Measurements from ENCODE around the gene COA5. TPM values are rescaled to one million over a fixed set of nuclear protein-coding genes. Genes with fewer than 3 reads are reported as not detected.

COA5 gene
- total RNA-seq, 4 donors from 2014 or later: 14.3 to 31.3 (median 29.0) TPM

GRCh38 chr2:98554116-98554861, 54.0 kb downstream of the COA5 start:
- peak in 1 of 2 donors; percentile 78 for DNase-seq (ENCODE audit: low spot score in 2 of 2)
- intact Hi-C loops (cut with DNase I; ENCODE audit: low total_unique reads): no loop called here
- TF ChIP-seq POLR2A (IDR thresholded peaks at IDR 0.05): no peak
- TF ChIP-seq, protein P1, sequence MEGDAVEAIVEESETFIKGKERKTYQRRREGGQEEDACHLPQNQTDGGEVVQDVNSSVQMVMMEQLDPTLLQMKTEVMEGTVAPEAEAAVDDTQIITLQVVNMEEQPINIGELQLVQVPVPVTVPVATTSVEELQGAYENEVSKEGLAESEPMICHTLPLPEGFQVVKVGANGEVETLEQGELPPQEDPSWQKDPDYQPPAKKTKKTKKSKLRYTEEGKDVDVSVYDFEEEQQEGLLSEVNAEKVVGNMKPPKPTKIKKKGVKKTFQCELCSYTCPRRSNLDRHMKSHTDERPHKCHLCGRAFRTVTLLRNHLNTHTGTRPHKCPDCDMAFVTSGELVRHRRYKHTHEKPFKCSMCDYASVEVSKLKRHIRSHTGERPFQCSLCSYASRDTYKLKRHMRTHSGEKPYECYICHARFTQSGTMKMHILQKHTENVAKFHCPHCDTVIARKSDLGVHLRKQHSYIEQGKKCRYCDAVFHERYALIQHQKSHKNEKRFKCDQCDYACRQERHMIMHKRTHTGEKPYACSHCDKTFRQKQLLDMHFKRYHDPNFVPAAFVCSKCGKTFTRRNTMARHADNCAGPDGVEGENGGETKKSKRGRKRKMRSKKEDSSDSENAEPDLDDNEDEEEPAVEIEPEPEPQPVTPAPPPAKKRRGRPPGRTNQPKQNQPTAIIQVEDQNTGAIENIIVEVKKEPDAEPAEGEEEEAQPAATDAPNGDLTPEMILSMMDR (IDR thresholded peaks at IDR 0.05): no peak
- WGBS, 2 donors: 89 to 95% methylated on average over 10 of the region's 10 CpGs
- no peak overlapping the region for H3K4me3 ChIP-seq (ENCODE audit: low read depth, poor library complexity, severe bottlenecking)

GRCh38 chr2:98552499-98553179, 55.7 kb downstream of the COA5 start:
- 96 to 97% methylated on average over 7 of the region's 7 CpGs for WGBS, 2 donors
- no peak overlapping the region for H3K4me3 ChIP-seq (ENCODE audit: low read depth, poor library complexity, severe bottlenecking)
- no peak for TF ChIP-seq POLR2A (IDR thresholded peaks at IDR 0.05)
- intact Hi-C loops (cut with DNase I; ENCODE audit: low total_unique reads): no loop called here
- DNase-seq (ENCODE audit: low spot score in 2 of 2): no peak

GRCh38 chr2:98551316-98551715, 57.0 kb downstream of the COA5 start:
- TF ChIP-seq POLR2A (IDR thresholded peaks at IDR 0.05): no peak
- TF ChIP-seq, protein P1 (IDR thresholded peaks at IDR 0.05): no peak
- intact Hi-C loops (cut with DNase I; ENCODE audit: low total_unique reads): no loop called here
- no peak for DNase-seq (ENCODE audit: low spot score in 2 of 2)
- H3K4me3 ChIP-seq (ENCODE audit: low read depth, poor library complexity, severe bottlenecking): no peak overlapping the region
- WGBS, 2 donors: 88 to 90% methylated on average over 6 of the region's 6 CpGs

DNA sequence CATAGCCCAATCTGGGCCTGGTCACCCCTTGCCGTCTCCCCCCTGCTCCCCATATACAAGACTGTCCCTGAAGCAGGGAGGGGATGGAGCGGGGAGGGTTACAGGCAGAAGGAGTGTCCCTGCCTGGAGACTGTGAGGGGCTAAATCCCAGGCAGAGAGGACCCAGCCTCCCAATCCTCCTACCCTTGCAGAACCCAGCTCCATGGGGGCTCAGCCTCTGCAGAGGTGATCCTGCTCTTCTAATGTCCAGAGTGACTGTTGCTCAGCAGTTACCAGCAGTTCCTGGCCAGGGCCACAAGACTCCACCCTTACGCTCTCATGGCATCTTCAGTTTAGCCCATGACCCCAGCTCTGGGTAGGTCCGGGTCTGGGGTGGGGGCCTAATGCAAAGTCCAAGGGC, 58.1 kb downstream of the COA5 start:
- no peak overlapping the region for H3K4me3 ChIP-seq (ENCODE audit: low read depth, poor library complexity, severe bottlenecking)
- WGBS, 2 donors: 88 to 96% methylated on average over 4 of the region's 4 CpGs
- intact Hi-C loops (cut with DNase I; ENCODE audit: low total_unique reads): no loop called here
- no peak for DNase-seq (ENCODE audit: low spot score in 2 of 2)
- no peak for TF ChIP-seq POLR2A (IDR thresholded peaks at IDR 0.05)
- TF ChIP-seq, protein P1 (IDR thresholded peaks at IDR 0.05): no peak

Other genes starting within 250 kb of the COA5 start
- gene INPP4A, start 163.7 kb downstream of the COA5 start, total RNA-seq: 10 to 100 TPM in 3 of 4 donors, 1 to 10 TPM in 1; 6.7 to 15.5 (median 10.7) TPM
- gene UNC50, start 77 bp upstream of the COA5 start, total RNA-seq: 10 to 100 TPM; 38.1 to 52.0 (median 44.2) TPM
- 10 to 100 TPM in 3 of 4 donors, 1 to 10 TPM in 1; 7.3 to 24.9 (median 14.2) TPM for gene MGAT4A, start 122.6 kb upstream of the COA5 start, total RNA-seq